ENCODE data around the gene CACNA2D4.

Gene CACNA2D4

DNA sequence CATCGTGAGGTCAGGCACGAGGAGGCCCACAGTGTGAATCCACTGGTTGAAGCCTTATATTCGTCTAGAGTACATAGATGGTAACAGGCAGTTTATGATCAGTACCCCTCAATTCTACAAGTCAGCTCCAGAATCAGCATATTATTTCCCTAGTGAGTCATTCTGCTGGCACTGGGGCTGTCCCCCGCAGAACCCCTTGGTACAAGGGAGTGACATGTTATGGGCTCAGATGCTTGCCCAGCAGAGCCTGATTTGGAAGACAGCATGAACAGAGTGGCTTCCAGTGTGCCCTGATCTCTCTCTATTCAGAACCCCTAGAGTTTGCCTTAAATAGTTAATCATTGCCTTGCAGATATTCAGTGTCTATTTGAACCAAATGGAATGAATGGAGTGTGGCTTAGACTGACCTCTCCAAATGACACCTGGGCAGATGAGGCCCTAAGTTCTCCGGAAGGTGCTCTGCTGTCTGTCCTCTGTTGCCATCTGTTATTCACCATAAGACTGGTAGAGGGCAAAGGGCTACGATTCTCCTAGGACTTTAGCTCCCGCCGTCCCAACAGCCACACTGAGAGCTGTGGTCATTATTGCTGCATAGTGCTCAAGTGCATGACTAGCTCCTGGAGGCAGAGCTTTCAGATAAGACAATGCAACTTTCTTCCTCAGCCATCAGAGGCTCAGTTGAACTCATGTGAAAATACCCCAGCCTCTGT, 41.1 kb downstream of the CACNA2D4 start:
- H3K4me3 ChIP-seq (replicated peaks; ENCODE audit: low read depth, low read length) = no peak overlapping the region
- H3K27me3 ChIP-seq (replicated peaks; ENCODE audit: control insufficient read depth, insufficient read depth, low read length) = peaks cover 2% of the 10 kb centered on the region
- H3K36me3 ChIP-seq (ENCODE audit: control insufficient read depth, insufficient read depth, low read length) = no peaks in the 10 kb centered on the region
- TF ChIP-seq, protein P1, sequence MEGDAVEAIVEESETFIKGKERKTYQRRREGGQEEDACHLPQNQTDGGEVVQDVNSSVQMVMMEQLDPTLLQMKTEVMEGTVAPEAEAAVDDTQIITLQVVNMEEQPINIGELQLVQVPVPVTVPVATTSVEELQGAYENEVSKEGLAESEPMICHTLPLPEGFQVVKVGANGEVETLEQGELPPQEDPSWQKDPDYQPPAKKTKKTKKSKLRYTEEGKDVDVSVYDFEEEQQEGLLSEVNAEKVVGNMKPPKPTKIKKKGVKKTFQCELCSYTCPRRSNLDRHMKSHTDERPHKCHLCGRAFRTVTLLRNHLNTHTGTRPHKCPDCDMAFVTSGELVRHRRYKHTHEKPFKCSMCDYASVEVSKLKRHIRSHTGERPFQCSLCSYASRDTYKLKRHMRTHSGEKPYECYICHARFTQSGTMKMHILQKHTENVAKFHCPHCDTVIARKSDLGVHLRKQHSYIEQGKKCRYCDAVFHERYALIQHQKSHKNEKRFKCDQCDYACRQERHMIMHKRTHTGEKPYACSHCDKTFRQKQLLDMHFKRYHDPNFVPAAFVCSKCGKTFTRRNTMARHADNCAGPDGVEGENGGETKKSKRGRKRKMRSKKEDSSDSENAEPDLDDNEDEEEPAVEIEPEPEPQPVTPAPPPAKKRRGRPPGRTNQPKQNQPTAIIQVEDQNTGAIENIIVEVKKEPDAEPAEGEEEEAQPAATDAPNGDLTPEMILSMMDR (IDR thresholded peaks at IDR 0.05; ENCODE audit: insufficient read depth, low read length, poor library complexity, severe bottlenecking) = no peak
- DNase-seq (ENCODE audit: extremely low read depth, insufficient read length) = no peak

DNA sequence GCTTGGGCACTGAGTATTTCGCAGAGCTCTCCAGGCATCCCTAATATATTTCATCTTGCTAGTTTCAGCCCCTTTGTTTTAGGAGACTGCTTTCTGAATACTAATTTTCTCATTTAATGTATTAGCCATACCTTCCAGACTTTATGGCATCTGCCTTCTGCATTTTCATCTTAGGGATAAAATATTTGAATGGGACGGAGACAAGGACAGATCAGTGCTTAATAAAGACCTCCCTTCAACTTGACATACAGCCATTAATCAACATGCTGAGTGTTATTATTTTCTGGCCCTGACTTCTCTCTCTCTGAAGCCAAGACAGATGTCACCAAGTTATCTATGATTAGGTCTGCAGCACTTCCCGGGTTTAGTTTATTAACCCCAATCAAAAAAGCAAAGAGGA, 42.4 kb downstream of the CACNA2D4 start:
- TF ChIP-seq, protein P1 (IDR thresholded peaks at IDR 0.05; ENCODE audit: insufficient read depth, low read length, poor library complexity, severe bottlenecking) = no peak
- Histone ChIP-seq H3K36me3 (ENCODE audit: control insufficient read depth, insufficient read depth, low read length) (no peaks in the 10 kb centered on the region), H3K27me3 (replicated peaks; ENCODE audit: control insufficient read depth, insufficient read depth, low read length) (peaks cover 2% of the 10 kb centered on the region), H3K4me3 (replicated peaks; ENCODE audit: low read depth, low read length) (no peak overlapping the region)
- DNase-seq (ENCODE audit: extremely low read depth, insufficient read length) = no peak

DNA sequence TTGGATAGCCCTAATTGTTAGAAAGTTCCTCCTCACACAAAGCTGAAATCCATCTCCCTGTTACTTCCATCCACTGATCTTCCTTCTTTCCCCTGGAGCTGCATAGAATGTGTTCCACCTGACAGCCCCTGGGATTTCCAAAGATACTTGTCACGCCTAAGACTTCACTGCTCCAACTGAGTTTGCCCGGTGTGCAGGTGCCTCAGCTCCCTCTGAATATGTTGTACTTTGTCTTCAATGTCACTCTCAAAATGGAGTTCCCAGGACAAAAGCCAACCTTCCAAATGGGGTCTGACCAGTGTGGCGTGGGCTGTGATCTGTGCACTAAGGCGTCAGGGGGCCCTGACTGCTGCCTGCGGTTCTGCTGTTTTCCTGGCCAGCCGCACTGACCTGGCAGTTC, 42.8 kb downstream of the CACNA2D4 start:
- DNase-seq (ENCODE audit: extremely low read depth, insufficient read length) = no peak
- no peak overlapping the region for H3K4me3 ChIP-seq (replicated peaks; ENCODE audit: low read depth, low read length)
- TF ChIP-seq, protein P1 (IDR thresholded peaks at IDR 0.05; ENCODE audit: insufficient read depth, low read length, poor library complexity, severe bottlenecking) = no peak
- H3K27me3 ChIP-seq (replicated peaks; ENCODE audit: control insufficient read depth, insufficient read depth, low read length) = peaks cover 2% of the 10 kb centered on the region
- no peaks in the 10 kb centered on the region for H3K36me3 ChIP-seq (ENCODE audit: control insufficient read depth, insufficient read depth, low read length)

DNA sequence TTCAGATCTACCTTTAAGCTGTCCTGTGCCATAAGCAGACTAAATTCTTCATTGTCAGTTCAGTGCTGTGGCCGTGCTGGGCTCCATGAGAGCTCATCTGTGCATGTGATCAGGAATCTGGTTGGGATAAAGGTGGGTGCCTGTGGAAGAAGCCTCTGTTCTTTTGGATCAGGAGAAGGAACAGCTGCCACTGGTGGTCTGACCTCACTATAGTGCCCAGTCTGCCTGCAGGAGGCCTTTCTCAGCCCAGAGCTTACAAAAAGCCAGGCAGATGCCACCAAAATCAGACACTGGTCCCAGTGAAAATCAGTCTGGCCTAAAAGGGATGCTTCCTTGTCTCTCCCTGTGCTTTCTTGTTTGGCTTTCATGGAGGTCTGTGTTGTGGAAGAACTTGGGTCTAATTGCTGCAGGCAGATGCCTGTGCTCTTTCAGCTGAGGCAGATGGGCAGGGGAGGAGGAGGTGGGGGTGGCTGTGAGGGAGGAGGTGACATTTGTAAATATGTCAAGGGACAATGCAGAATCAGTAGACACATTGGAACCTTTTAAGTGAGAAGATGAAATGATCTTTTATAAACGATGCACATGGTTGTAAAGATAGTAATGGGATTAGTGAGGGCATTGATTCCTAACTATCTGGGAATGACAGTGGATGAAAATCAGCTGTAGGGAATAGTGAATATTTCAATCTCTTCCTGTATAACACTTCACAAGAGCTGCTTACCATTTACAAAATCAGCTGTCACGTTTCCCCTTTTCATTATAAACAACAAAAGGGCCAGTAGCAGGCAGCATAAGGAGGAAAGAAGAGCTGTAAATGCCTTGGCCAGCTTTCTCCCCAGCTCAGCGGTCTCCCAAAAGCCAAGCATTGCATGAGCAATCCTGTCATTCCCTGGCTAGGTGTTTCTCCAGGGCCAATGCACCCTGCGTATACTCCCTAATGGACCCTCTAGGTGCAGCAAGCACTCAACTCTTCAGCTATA, 44.6 kb downstream of the CACNA2D4 start:
- H3K36me3 ChIP-seq (ENCODE audit: control insufficient read depth, insufficient read depth, low read length) = no peaks in the 10 kb centered on the region
- H3K27me3 ChIP-seq (replicated peaks; ENCODE audit: control insufficient read depth, insufficient read depth, low read length) = peaks cover 2% of the 10 kb centered on the region
- TF ChIP-seq, protein P1 (IDR thresholded peaks at IDR 0.05; ENCODE audit: insufficient read depth, low read length, poor library complexity, severe bottlenecking) = no peak
- no peak for DNase-seq (ENCODE audit: extremely low read depth, insufficient read length)
- H3K4me3 ChIP-seq (replicated peaks; ENCODE audit: low read depth, low read length) = no peak overlapping the region

DNA sequence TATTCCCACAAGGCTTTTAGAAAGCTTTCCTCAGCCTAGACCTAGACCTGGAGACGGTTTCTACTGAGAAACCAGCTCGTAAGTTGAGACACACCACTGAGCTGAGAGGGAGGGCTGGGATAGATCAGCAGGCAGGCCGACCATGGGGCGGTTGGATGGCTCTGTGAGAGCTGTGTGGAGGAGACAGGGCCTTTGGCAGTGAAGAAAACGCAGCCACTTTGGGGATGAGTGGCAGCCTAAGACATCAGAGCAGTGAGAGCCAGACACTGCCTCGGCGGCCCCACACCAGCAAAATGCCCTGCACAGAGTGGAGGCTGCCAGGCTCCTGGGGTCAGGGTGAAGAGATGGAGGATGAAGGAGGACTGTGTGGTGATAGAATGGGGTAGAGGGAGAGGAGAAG, 46.0 kb downstream of the CACNA2D4 start:
- TF ChIP-seq, protein P1 (IDR thresholded peaks at IDR 0.05; ENCODE audit: insufficient read depth, low read length, poor library complexity, severe bottlenecking) = no peak
- no peak for DNase-seq (ENCODE audit: extremely low read depth, insufficient read length)
- H3K36me3 ChIP-seq (ENCODE audit: control insufficient read depth, insufficient read depth, low read length) = no peaks in the 10 kb centered on the region
- H3K4me3 ChIP-seq (replicated peaks; ENCODE audit: low read depth, low read length) = no peak overlapping the region
- peaks cover 2% of the 10 kb centered on the region for H3K27me3 ChIP-seq (replicated peaks; ENCODE audit: control insufficient read depth, insufficient read depth, low read length)
